Measurements from ENCODE around the gene CHD3.

The CHD3 gene

GRCh38 chr17:7856011-7856810 is 32.4 kb upstream of the CHD3 start:
- no peak for TF ChIP-seq CTCF (IDR thresholded peaks at IDR 0.05)

GRCh38 chr17:7856811-7857712 is 31.5 kb upstream of the CHD3 start, which contains the start of gene NAA38:
NAA38 (minus strand) TSS chr17:7857559; CDS start chr17:7857463, 96 bp downstream.
- peak; percentile 44; the same call in 1 of the 2 replicates for TF ChIP-seq CTCF (IDR thresholded peaks at IDR 0.05)

GRCh38 chr17:7857713-7858521 is 30.7 kb upstream of the CHD3 start, which contains the start of gene CYB5D1:
CYB5D1 (plus strand) TSS chr17:7858003; CDS start chr17:7858135, 132 bp downstream.
- TF ChIP-seq CTCF (IDR thresholded peaks at IDR 0.05), result no peak

GRCh38 chr17:7858522-7858810 is 30.1 kb upstream of the CHD3 start:
- peak; percentile 32; the same call in 1 of the 2 replicates for TF ChIP-seq CTCF (IDR thresholded peaks at IDR 0.05)

- TF ChIP-seq CTCF (IDR thresholded peaks at IDR 0.05), result no peak
These were observed 29.6 kb upstream of the CHD3 start for GRCh38 chr17:7859028-7859427.

GRCh38 chr17:7862692-7863437 is 25.7 kb upstream of the CHD3 start:
- TF ChIP-seq CTCF (IDR thresholded peaks at IDR 0.05), result peak; percentile 80
